DLD1 (cell line): ENCODE results near the gene GAA.

Source experiments
- in situ Hi-C: cut with HindIII; loops from 2 replicates; pipeline ENCODE4 v1.10.0; 2017; ENCODE audit warnings: low sequenced_read_pairs

GAA gene

DNA sequence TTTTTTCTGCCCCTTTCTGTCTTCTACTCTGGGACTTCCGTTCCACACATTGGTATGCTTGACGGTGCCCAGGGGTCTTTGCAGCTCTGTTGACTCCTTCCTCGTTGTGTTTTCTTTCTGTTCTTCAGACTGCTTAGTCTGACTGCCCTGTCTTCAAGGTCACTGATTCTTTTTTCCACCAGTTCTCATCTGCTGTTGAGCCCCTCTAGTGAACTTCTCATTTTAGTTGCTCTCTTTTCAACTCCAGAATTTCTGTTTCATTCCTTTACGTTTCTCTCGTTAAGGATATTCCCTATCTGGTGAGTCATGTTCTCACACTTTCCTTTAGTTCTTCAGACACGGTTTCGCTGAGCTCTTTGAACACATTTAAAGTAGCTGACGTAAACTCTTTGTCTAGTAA lies 13.8 kb downstream of the GAA start:
- in situ Hi-C loops, result no loop called here

DNA sequence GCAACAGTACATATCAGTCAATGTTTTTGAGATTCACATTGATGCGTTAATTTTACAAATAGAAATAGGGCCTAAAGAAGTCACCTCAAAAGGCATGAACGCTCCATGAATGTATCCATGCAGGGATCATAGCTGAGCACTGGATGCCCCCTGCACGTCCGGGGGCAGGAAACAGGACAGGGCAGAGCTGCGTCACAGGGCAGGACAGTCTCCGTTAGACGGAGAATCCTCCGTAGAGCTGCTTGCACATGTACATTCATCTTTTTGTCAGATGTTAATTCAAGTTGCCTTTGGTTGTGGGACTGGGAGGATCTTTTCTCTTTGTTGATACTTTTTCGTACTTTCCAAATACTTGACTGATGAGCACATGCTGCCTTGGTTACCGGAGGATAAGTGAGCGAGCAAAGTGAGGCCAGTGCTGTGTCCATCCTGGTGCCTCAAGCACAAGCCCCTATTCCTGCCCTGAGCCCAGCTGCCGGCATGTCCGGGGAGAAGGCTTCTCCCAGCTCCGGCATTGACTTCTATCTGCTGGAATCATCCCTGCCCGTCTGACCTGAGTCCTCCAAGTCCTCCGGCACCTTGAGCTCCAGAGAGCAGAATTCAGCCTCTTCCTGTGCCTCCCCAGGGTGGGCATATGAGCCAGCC lies 15.0 kb downstream of the GAA start:
- in situ Hi-C loops, result no loop called here

DNA sequence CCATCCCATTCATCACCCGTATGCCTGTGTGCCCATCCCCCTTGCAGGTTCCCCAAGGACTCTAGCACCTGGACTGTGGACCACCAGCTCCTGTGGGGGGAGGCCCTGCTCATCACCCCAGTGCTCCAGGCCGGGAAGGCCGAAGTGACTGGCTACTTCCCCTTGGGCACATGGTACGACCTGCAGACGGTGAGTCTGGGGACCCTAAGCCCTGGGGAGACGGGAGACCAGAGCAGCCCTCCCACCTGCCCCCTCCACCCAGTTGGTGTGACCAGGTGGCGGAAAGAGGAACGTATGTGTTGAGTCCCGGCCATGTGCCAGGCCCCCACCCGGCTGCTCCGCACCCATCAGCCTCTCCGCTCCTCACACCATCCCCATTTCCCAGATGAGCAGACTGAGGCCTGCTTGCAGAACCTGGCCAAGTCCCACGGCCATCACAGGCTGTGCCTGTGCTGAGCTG lies 15.6 kb downstream of the GAA start:
- in situ Hi-C loops, result no loop called here

DNA sequence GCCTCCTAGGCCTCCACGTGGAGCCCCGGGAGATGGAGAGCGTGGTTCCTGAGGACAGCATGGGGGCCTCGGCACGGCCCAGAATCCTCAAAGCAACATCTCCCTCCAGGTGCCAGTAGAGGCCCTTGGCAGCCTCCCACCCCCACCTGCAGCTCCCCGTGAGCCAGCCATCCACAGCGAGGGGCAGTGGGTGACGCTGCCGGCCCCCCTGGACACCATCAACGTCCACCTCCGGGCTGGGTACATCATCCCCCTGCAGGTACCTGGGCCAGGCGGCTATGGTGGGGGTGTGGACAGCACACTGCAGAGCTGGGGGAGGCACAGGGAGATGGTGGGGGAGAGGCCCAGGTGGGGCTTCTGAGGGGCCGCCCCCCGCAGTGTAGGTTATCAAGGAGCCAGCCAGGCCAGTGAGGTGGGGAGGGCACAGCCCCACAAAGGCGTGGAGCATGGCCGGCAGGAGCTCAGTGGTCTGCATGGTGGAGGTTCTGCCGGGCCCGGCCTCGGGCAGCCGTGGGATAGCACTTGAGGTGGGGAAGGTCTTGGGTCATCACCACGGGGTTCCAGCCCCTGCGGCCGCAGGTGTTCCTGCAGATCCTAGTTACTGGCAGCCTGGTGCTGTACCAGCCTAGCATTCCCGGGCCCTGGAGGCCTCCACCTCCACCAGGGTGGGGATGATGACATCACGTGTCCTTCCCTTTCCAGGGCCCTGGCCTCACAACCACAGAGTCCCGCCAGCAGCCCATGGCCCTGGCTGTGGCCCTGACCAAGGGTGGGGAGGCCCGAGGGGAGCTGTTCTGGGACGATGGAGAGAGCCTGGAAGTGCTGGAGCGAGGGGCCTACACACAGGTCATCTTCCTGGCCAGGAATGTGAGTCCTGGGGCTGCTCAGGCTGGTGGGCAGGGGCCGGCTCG lies 16.4 kb downstream of the GAA start:
- in situ Hi-C loops, result no loop called here

DNA sequence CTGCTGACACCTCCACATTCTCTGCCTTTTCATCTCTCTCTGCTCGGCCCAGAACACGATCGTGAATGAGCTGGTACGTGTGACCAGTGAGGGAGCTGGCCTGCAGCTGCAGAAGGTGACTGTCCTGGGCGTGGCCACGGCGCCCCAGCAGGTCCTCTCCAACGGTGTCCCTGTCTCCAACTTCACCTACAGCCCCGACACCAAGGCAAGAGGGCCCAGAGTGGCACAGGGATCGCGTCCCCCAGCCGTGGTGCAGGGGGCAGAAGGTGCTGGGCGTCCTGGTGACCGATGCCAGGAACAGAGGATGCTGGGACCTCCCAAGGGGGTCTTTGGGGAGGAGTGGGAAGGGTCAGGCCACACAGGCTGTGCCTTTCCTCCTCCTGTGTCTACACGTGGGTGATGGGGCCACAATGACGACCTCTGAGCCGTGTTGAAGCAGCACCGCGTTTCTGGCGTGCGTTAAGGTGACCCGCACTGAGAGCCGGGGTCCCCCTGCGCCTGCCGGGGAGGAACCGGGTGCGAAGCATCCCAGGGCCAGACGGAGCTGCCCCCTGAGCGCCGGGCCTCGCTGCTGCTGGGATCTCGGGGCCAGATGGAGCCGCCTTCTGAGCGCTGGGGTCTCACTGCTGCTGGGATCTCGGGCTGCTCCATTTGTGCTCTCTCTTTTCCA lies 17.4 kb downstream of the GAA start:
- in situ Hi-C loops, result no loop called here

DNA sequence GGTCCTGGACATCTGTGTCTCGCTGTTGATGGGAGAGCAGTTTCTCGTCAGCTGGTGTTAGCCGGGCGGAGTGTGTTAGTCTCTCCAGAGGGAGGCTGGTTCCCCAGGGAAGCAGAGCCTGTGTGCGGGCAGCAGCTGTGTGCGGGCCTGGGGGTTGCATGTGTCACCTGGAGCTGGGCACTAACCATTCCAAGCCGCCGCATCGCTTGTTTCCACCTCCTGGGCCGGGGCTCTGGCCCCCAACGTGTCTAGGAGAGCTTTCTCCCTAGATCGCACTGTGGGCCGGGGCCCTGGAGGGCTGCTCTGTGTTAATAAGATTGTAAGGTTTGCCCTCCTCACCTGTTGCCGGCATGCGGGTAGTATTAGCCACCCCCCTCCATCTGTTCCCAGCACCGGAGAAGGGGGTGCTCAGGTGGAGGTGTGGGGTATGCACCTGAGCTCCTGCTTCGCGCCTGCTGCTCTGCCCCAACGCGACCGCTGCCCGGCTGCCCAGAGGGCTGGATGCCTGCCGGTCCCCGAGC lies 17.9 kb downstream of the GAA start:
- in situ Hi-C loops, result no loop called here

DNA sequence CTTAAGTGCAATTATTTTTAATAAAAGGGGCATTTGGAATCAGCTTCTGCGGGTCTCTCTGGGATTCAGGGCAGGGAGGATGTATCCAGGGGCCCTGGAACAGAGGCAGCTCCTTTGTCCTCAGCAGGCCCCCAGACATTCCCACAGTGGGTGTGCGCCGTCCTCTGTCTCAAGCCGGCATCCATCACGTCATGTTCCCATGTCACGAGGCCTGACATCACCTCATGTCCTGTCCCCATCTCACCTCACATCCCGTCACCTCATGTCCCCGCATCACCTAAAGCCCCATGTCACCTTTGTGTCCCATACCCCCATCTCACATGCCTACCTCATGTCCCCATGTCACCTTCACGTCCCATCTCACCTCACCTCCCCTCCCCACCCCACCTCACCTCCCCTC lies 18.5 kb downstream of the GAA start:
- in situ Hi-C loops, result no loop called here

DNA sequence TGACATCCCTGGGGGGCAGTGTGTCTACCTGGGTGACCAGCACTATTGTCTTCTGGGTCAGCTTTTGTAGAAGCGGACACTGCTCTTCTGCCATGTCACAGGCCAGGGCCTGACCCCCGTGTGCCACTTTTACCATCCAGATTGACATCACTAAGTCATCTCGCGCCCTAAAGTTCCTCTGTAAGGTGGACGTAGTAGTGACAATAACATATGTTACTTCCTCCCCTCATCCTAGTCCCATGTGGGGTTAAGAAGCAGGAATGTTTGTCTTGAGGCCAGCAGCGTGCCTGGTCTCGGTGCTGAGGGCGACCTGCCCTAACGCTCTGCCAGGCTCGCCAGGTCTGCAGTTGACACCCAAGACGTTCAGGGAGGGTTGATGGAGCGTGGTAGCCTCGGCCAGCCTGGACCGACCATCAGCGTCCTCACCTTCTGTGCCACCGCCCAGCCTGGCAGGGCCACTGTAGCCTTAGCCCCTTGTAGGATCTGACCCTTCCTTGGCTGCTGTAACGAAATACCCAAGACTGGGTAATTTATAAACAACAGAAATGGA lies 20.7 kb downstream of the GAA start:
- in situ Hi-C loops, result no loop called here

DNA sequence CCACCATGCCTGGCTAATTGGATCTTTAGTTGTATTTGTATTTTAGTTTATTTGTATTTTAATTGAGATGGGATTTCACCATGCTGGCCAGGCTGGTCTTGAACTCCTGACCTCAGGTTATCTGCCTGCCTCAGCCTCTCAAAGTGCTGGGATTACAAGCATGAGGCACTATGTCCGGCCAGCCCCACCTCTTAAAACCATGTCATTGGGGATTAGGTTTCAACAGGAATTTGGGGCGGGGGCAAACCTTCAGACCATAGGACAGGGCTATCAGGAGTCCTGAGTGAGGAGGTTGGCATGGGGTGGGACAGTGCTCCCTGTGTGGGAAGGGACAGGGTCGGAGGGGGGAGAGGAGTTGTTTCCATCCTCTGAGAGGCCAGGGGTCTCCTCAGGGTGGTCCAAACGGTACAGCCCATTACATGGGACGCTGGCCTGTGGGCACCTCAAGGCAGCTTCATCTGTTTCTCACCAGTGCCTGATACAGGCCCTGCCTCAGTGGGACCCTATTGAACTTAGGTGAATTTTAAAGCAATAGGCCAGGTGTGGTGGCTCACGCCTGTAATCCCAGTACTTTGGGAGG lies 21.6 kb downstream of the GAA start:
- in situ Hi-C loops, result no loop called here

DNA sequence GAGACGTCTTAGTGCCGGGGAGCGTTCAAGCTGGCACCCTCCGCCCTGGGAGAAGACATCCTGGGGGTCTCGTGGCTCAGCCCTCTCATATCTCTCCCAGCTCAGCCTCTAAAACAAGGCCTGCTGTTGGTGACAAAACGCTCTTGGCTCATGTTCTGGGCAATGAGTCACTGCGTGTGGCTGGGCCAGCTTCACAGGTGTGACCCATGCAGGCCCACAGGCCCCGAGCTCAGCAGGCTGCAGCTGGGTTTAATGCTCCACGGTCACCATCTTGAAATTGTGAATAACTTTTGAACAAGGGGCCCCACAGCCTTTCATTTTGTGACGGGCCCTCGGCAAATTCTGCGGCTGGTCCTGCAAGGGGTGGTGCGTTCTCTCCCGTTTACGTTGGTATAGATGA lies 22.4 kb downstream of the GAA start:
- in situ Hi-C loops, result no loop called here

DNA sequence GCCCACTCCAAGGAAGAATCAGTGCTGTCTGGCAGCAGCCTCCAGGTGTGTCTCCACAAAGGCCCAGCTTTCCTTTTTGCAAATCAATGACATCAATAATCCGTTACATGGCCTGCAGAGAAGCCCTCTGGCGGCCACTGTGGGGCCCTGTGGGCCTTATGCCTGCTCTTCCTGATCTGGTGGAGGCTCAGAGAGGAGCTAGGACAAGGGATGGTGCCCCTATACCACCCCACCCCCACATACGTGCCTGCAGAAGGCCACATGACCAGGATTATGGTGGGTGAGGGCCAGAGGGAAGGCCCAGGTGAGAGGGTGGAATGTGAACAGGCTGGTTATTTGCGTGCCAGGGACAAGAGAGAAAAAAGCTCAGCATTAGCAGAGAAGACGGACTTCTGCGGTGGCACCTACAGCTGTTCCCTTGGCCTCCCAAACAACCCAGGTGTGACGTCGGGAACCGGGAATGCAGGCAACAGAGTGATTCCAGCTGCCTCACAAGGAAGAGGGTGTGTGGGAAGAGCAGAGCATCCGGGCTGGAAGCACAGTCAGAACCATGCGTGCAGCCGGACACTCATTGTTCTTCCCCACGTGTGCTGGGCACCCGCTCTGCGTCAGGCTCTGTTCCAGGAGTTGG lies 23.1 kb downstream of the GAA start:
- in situ Hi-C loops, result no loop called here

DNA sequence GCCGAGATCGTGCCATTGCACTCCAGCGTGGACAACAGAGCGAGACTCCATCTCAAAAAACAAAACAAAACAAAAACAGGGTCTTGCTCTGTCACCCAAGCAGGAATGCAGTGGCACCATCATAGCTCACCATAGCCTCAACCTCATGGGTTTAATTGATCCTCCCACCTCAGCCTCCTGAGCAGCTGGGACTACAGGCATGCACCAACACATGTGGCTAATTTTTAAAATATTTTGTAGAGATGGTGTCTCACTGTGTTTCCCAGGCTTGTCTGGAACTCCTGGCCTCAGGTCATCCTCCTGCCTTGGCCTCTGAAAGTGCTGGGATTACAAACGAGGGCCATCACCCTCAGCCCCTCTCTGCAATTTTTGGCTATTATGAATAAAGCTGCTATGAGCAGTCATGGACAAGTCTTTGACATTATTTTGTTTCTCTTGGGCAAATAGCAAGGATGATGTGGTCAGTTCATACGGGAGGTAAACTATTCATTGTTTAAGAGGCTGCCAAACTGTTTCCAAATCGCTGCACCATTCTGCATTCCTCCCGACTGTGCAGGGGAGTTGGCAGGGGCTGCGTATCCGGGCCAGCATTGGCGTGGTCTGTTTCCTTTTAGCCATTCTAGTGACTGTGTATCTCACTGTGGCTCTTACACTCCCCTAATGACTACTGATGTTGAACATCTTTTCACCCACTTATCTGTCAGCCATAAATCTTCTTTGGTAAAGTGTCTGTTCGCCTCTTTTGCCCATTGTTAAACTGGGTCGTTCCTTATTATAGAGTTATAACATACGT lies 24.5 kb downstream of the GAA start:
- in situ Hi-C loops, result no loop called here

DNA sequence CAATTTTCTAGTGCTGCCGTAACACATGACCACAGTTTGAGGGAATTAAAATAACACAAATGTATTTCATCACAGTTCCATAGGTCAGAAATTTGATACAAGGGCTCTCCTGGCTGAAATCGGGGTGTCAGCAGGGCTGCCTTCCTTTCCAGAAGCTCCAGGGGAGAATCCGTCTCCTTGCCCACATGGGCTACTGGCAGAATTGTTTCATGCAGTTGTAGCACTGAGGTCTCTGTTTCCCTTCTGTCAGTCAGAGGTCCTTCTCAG lies 25.0 kb downstream of the GAA start:
- in situ Hi-C loops, result no loop called here

DNA sequence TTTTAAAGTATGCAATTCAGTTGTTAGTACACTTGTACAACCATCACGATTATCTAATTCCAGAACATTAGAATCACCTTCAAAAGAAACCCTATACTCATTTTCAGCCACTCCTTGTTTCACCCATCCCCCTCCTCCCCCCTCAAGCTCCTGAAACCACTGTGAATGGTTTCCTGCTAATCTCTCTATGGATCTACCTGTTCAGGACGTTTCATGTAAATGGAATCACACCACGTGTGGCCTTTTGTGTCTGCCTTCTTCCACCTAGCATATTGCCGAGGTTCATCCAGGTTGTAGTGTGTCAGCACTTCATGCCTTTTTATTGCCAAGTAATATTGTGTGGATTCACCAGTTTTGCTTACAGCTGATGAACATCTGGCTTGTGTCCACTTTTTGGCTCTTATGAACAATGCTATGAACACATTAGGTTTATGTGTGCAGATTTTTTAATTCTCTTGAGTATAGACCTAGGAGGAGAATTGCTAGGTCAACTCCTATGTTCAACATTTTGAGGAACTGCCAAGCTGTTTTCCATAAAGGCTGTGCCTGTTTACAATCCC lies 27.7 kb downstream of the GAA start:
- in situ Hi-C loops, result no loop called here

DNA sequence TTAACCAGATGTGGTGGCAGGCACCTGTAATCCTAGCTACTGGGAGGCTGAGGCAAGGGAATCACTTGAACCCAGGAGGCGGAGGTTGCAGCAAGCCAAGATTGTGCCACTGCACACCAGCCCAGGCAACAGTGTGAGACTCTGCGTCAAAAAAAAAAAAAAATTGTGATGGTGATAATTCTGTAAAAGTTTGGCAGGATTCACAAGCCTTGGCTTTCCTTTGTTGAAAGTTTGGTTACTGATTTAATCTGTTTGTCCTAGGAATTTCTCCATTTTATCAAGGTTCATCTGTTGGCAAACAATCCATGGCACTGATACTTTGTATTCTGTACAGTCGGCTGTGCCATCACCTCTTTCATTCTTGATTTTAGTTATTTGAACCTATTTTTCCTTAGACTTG lies 29.6 kb downstream of the GAA start:
- in situ Hi-C loops, result no loop called here

DNA sequence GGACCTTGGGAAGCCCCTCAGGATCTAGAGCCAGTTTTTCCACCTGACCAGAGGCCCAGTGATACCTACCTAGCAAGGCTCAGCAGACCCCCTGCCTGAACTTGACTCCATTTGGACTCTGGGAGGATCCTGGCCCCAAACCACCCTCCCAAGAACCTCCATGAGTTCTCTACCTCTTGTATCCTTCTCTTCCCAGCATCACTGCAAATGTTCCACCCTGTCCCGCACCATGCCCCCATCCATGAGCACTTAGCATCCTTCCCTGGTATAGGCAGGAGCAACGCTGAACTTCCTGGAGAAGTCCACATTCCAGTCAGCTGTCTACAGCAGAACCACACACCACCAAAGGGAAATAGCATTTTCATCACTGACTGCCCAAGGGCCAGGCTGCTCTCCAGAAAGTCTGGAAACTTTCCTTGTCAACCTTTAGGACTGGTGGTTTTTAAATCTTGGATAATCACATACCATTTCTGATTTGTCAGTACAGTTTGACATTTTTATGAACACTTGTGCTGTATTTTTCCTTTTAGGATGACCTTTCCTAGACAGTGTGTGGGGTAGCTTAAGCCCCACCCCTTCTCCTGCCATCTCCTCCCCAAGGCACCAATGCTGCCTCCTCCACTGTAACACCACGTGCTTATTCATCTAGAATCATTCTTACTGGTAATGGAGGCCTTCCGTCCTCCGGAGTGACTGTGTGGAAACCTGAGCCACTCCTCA lies 31.7 kb downstream of the GAA start:
- in situ Hi-C loops, result no loop called here

DNA sequence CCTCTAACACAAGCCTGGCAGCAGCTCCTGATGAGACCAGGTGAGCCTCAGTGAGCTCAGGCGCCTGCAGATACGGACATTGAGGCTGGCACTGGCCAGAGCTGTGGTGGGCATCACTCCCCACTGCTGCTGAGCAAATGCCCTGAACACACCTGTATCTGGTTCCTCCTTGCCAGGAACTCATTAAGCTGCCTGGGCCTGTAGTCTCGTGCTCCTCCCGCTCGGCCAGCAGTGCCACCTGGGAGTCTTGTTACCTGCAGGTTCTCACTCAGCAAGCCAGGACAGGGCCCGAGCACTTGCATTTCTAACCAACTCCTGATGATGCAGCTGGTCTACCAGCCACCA lies 32.2 kb downstream of the GAA start:
- in situ Hi-C loops, result no loop called here

DNA sequence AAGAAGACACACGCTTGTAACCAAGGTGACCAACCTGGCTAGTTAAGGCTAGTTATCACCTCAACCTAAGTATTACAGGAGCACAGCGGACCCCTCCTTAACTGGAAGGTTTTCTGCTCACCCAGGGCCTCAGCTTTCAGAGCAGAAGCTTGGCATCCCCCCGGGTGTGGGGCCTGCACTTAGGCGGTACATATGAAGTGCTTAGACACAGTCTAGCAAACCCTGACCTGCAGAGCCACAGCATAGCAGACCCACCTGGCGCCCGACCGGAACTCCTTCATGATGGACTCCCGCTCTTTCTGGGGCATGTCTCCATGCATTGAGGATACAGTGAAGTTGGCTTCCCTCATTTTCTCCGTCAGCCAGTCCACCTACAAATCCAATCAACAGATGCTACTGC lies 35.8 kb downstream of the GAA start:
- in situ Hi-C loops, result no loop called here

DNA sequence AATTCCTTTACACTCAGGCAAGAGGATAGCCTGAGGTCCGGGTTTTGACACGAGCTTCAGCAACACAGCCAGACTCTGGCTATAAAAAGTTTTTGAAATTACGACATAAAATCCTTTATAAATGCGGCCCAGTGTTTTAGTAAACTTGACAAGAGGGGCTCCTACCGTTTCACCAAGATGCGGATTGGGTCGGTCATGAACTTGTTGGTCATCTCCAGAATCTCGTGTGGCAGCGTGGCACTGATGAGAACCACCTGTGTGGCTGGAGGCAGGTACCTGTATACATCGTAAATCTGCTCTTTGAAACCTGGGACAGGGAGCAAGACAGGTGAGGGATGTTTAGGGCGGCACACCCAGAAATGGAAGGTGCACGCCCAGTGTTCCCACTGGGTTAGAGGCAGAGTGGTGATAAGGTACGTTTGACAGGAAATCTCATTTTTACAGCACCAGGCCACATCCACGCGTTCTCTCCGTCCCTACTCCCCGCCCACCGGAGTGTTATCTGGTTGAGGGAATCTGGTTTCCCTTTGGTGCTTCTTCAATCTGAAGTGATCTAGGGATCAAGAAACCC lies 37.6 kb downstream of the GAA start:
- in situ Hi-C loops, result no loop called here
